WTC11 (cell line): ENCODE measurements around the gene MEGF8. TPM values are rescaled to one million over a fixed set of nuclear protein-coding genes. Genes with fewer than 3 reads are reported as not detected.

ENCODE experiments used
- ATAC-seq: fragments of 200-7000 bp; cut with Tn5 transposase; 2 replicates; pipeline ENCODE4 v1.10.0; 2021; ENCODE audit warnings: mild to moderate bottlenecking, moderate library complexity
- CTCF ChIA-PET: fragments of 300-600 bp; sonication (Branson Sonifier 250); formaldehyde crosslinking; loops from one replicate; lab custom pipeline; 2021; ENCODE audit warnings: antibody characterized with exemption; lab: Charles Lee
- POLR2A ChIA-PET: fragments of 350-600 bp; sonication (Branson Sonifier 250); formaldehyde crosslinking; loops from one replicate; lab custom pipeline; 2021; ENCODE audit warnings: antibody characterized with exemption; lab: Charles Lee
- DNase-seq: peaks from one replicate; pipeline ENCODE4 v3.0.0; 2021; ENCODE audit warnings: low spot score
- H3K27ac Mint-ChIP-seq: 2 replicates; pipeline ENCODE4 v1.8.0; 2021; ENCODE audit warnings: mixed read lengths
- H3K27me3 Mint-ChIP-seq: 2 replicates; pipeline ENCODE4 v1.8.0; 2021; ENCODE audit warnings: low read depth, mild to moderate bottlenecking, moderate library complexity, mixed read lengths
- H3K36me3 Mint-ChIP-seq: 2 replicates; pipeline ENCODE4 v1.8.0; 2021; ENCODE audit warnings: mixed read lengths
- H3K4me1 Mint-ChIP-seq: 2 replicates; pipeline ENCODE4 v1.8.0; 2022; ENCODE audit warnings: mixed read lengths
- H3K4me3 Mint-ChIP-seq: 2 replicates; pipeline ENCODE4 v1.8.0; 2021; ENCODE audit warnings: mild to moderate bottlenecking, moderate library complexity, mixed read lengths
- H3K9me3 Mint-ChIP-seq: 2 replicates; pipeline ENCODE4 v1.8.0; 2021; ENCODE audit warnings: mixed read lengths
- CBFB ChIP-seq: sonication (generic); formaldehyde crosslinking; IDR thresholded peaks from 2 replicates; pipeline ENCODE4 v1.8.1; 2022; ENCODE audit warnings: mild to moderate bottlenecking, low read depth, missing genetic modification reagents
- FOXJ3 ChIP-seq: sonication (generic); formaldehyde crosslinking; IDR thresholded peaks from 2 replicates; pipeline ENCODE4 v1.9.0; 2021; ENCODE audit warnings: missing genetic modification reagents, mild to moderate bottlenecking, borderline replicate concordance
- JAZF1 ChIP-seq: fragments of 250-450 bp; sonication (Bioruptor Pico); IDR thresholded peaks from 2 replicates; pipeline ENCODE4 v1.9.0; 2021; ENCODE audit warnings: moderate library complexity, mild to moderate bottlenecking, inconsistent platforms
- JUN ChIP-seq: sonication (generic); formaldehyde crosslinking; IDR thresholded peaks from 2 replicates; pipeline ENCODE4 v1.8.0; 2023; ENCODE audit warnings: mild to moderate bottlenecking, missing genetic modification reagents
- MXD4 ChIP-seq: fragments of 250-450 bp; sonication (Bioruptor Pico); IDR thresholded peaks from 2 replicates; pipeline ENCODE4 v1.8.0; 2021; ENCODE audit warnings: mild to moderate bottlenecking, moderate library complexity, borderline replicate concordance
- MYBL2 ChIP-seq: sonication (generic); formaldehyde crosslinking; IDR thresholded peaks from 2 replicates; pipeline ENCODE4 v1.8.1; 2023; ENCODE audit warnings: mild to moderate bottlenecking, moderate library complexity, missing genetic modification reagents
- NFE2L1 ChIP-seq: sonication (generic); formaldehyde crosslinking; IDR thresholded peaks from 2 replicates; pipeline ENCODE4 v1.8.1; 2023; ENCODE audit warnings: missing genetic modification reagents
- NFYB ChIP-seq: sonication (generic); formaldehyde crosslinking; conservative IDR thresholded peaks from 2 replicates; pipeline ENCODE4 v1.8.0; 2022; ENCODE audit warnings: low read depth, missing genetic modification reagents
- NR1H2 ChIP-seq: sonication (generic); formaldehyde crosslinking; IDR thresholded peaks from 2 replicates; pipeline ENCODE4 v1.9.0; 2021; ENCODE audit warnings: mild to moderate bottlenecking, moderate library complexity, missing genetic modification reagents
- NR2C2 ChIP-seq: sonication (generic); formaldehyde crosslinking; IDR thresholded peaks from 2 replicates; pipeline ENCODE4 v1.8.0; 2022; ENCODE audit warnings: mild to moderate bottlenecking, missing genetic modification reagents
- NR3C1 ChIP-seq: sonication (generic); formaldehyde crosslinking; conservative IDR thresholded peaks from 2 replicates; pipeline ENCODE4 v1.8.1; 2023; ENCODE audit warnings: low read depth, mild to moderate bottlenecking, missing genetic modification reagents
- RELA ChIP-seq: sonication (generic); formaldehyde crosslinking; IDR thresholded peaks from 2 replicates; pipeline ENCODE4 v1.8.1; 2022; ENCODE audit warnings: missing genetic modification reagents, mild to moderate bottlenecking, borderline replicate concordance
- SP1 ChIP-seq: sonication (generic); formaldehyde crosslinking; conservative IDR thresholded peaks from 2 replicates; pipeline ENCODE4 v1.8.1; 2022; ENCODE audit warnings: missing genetic modification reagents
- TCF7 ChIP-seq: sonication (generic); formaldehyde crosslinking; IDR thresholded peaks from 2 replicates; pipeline ENCODE4 v1.8.0; 2022; ENCODE audit warnings: mild to moderate bottlenecking, low read depth, missing genetic modification reagents, moderate library complexity
- TEAD4 ChIP-seq: sonication (generic); formaldehyde crosslinking; IDR thresholded peaks from 2 replicates; pipeline ENCODE4 v1.8.0; 2022; ENCODE audit warnings: mild to moderate bottlenecking, missing genetic modification reagents
- ZNF219 ChIP-seq: sonication (generic); formaldehyde crosslinking; IDR thresholded peaks from 2 replicates; pipeline ENCODE4 v1.8.0; 2023; ENCODE audit warnings: missing genetic modification reagents, mild to moderate bottlenecking, borderline replicate concordance
- ZNF263 ChIP-seq: sonication (generic); formaldehyde crosslinking; IDR thresholded peaks from 2 replicates; pipeline ENCODE4 v1.8.1; 2022; ENCODE audit warnings: low read depth, mild to moderate bottlenecking, moderate library complexity, missing genetic modification reagents
- ZNF317 ChIP-seq: sonication (generic); formaldehyde crosslinking; IDR thresholded peaks from 2 replicates; pipeline ENCODE4 v1.8.1; 2023; ENCODE audit warnings: low read depth, mild to moderate bottlenecking, moderate library complexity, missing genetic modification reagents, borderline replicate concordance
- ZNF396 ChIP-seq: fragments of 250-450 bp; sonication (Bioruptor Pico); IDR thresholded peaks from 2 replicates; pipeline ENCODE4 v1.8.0; 2021; ENCODE audit warnings: mild to moderate bottlenecking, moderate library complexity, borderline replicate concordance
- total RNA-seq: library from RNA; stranded (reverse); gene quantifications from 3 replicates; pipeline ENCODE4 v1.2.3, GENCODE V29; 2021
- TF ChIP-seq, protein P1 (sequence below): sonication (generic); formaldehyde crosslinking; conservative IDR thresholded peaks from 2 replicates; pipeline ENCODE4 v1.8.1; 2022; ENCODE audit warnings: mild to moderate bottlenecking, missing genetic modification reagents
- TF ChIP-seq, protein P2 (sequence below): fragments of 250-450 bp; sonication (Bioruptor Pico); IDR thresholded peaks from 2 replicates; pipeline ENCODE4 v1.9.0; 2021; ENCODE audit warnings: mild to moderate bottlenecking
- TF ChIP-seq, protein P3 (sequence below): sonication (generic); formaldehyde crosslinking; IDR thresholded peaks from 2 replicates; pipeline ENCODE4 v1.8.1; 2023; ENCODE audit warnings: mild to moderate bottlenecking, missing genetic modification reagents, borderline replicate concordance
- TF ChIP-seq, protein P4 (sequence below): sonication (generic); formaldehyde crosslinking; IDR thresholded peaks from 2 replicates; pipeline ENCODE4 v1.8.1; 2023; ENCODE audit warnings: mild to moderate bottlenecking, missing genetic modification reagents
- TF ChIP-seq, protein P5 (sequence below): fragments of 250-450 bp; sonication (Bioruptor Pico); IDR thresholded peaks from 2 replicates; pipeline ENCODE4 v1.9.0; 2021; ENCODE audit warnings: mild to moderate bottlenecking
- TF ChIP-seq, protein P6 (sequence below): sonication (generic); formaldehyde crosslinking; IDR thresholded peaks from 2 replicates; pipeline ENCODE4 v1.8.1; 2023; ENCODE audit warnings: mild to moderate bottlenecking, missing genetic modification reagents

Gene MEGF8
- total RNA-seq, 1 experiment from 2014 or later: 42.1 TPM

DNA sequence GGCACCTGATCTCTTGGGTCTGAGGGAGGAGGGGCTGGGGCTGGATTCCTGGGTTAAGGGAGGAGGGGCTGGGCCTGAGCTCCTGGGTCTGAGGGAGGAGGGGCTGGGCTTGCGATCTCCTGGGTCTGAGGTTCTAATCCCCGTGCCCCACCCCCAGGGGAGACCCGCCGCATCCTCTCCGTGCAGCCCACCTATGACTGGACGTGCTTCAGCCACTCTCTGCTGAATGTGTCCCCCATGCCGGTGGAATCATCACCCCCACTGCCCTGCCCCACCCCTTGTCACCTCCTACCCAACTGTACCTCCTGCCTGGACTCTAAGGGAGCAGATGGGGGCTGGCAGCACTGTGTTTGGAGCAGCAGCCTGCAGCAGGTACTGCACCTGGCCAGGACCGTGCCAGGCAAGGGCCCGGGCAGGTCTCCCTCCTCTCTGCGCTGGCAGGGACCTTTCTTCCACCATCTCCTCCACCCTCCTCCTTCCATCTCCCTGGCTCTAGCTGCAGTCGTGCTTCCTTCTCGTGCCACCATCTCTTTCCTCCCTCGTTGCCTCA lies 37.5 kb downstream of the MEGF8 start:
- DNase-seq: no peak
- H3K4me1 Mint-ChIP-seq: peaks cover 32% of the 10 kb centered on the region
- H3K4me3 Mint-ChIP-seq: no peak overlapping the region
- H3K27ac Mint-ChIP-seq: no peak overlapping the region; the same call in 1 of the 2 replicates
- TF ChIP-seq RELA: no peak
- TF ChIP-seq JUN (CRISPR knock-in tag): no peak
- TF ChIP-seq NR3C1 (CRISPR knock-in tag): no peak
- no peak for TF ChIP-seq TCF7 (CRISPR knock-in tag)
- no peak for TF ChIP-seq ZNF263 (CRISPR knock-in tag)
- TF ChIP-seq CBFB (CRISPR knock-in tag): no peak
- no peak for TF ChIP-seq ZNF317
- TF ChIP-seq MYBL2 (CRISPR knock-in tag): no peak
- no peak for TF ChIP-seq NR1H2 (CRISPR knock-in tag)
- TF ChIP-seq, protein P1, sequence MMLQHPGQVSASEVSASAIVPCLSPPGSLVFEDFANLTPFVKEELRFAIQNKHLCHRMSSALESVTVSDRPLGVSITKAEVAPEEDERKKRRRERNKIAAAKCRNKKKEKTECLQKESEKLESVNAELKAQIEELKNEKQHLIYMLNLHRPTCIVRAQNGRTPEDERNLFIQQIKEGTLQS (CRISPR knock-in tag): no peak
- TF ChIP-seq, protein P2, sequence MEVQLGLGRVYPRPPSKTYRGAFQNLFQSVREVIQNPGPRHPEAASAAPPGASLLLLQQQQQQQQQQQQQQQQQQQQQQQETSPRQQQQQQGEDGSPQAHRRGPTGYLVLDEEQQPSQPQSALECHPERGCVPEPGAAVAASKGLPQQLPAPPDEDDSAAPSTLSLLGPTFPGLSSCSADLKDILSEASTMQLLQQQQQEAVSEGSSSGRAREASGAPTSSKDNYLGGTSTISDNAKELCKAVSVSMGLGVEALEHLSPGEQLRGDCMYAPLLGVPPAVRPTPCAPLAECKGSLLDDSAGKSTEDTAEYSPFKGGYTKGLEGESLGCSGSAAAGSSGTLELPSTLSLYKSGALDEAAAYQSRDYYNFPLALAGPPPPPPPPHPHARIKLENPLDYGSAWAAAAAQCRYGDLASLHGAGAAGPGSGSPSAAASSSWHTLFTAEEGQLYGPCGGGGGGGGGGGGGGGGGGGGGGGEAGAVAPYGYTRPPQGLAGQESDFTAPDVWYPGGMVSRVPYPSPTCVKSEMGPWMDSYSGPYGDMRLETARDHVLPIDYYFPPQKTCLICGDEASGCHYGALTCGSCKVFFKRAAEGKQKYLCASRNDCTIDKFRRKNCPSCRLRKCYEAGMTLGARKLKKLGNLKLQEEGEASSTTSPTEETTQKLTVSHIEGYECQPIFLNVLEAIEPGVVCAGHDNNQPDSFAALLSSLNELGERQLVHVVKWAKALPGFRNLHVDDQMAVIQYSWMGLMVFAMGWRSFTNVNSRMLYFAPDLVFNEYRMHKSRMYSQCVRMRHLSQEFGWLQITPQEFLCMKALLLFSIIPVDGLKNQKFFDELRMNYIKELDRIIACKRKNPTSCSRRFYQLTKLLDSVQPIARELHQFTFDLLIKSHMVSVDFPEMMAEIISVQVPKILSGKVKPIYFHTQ: no peak
- TF ChIP-seq, protein P3, sequence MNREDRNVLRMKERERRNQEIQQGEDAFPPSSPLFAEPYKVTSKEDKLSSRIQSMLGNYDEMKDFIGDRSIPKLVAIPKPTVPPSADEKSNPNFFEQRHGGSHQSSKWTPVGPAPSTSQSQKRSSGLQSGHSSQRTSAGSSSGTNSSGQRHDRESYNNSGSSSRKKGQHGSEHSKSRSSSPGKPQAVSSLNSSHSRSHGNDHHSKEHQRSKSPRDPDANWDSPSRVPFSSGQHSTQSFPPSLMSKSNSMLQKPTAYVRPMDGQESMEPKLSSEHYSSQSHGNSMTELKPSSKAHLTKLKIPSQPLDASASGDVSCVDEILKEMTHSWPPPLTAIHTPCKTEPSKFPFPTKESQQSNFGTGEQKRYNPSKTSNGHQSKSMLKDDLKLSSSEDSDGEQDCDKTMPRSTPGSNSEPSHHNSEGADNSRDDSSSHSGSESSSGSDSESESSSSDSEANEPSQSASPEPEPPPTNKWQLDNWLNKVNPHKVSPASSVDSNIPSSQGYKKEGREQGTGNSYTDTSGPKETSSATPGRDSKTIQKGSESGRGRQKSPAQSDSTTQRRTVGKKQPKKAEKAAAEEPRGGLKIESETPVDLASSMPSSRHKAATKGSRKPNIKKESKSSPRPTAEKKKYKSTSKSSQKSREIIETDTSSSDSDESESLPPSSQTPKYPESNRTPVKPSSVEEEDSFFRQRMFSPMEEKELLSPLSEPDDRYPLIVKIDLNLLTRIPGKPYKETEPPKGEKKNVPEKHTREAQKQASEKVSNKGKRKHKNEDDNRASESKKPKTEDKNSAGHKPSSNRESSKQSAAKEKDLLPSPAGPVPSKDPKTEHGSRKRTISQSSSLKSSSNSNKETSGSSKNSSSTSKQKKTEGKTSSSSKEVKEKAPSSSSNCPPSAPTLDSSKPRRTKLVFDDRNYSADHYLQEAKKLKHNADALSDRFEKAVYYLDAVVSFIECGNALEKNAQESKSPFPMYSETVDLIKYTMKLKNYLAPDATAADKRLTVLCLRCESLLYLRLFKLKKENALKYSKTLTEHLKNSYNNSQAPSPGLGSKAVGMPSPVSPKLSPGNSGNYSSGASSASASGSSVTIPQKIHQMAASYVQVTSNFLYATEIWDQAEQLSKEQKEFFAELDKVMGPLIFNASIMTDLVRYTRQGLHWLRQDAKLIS (CRISPR knock-in tag): no peak
- TF ChIP-seq NR2C2 (CRISPR knock-in tag): no peak
- no peak for TF ChIP-seq JAZF1 (CRISPR knock-in tag)
- no peak for TF ChIP-seq ZNF396
- no peak for TF ChIP-seq FOXJ3
- TF ChIP-seq SP1 (CRISPR knock-in tag): no peak
- POLR2A ChIA-PET: no interaction called here
- CTCF ChIA-PET: interaction anchor here (1.0 kb wide), 1 partner anchor 19 kb away, joined by 3 read pairs; no protein-coding TSS in a partner anchor
- no peaks in the 10 kb centered on the region for H3K27me3 Mint-ChIP-seq
- peaks cover 16% of the 10 kb centered on the region for H3K9me3 Mint-ChIP-seq
- peaks cover 41% of the 10 kb centered on the region for H3K36me3 Mint-ChIP-seq
- no peak for ATAC-seq

DNA sequence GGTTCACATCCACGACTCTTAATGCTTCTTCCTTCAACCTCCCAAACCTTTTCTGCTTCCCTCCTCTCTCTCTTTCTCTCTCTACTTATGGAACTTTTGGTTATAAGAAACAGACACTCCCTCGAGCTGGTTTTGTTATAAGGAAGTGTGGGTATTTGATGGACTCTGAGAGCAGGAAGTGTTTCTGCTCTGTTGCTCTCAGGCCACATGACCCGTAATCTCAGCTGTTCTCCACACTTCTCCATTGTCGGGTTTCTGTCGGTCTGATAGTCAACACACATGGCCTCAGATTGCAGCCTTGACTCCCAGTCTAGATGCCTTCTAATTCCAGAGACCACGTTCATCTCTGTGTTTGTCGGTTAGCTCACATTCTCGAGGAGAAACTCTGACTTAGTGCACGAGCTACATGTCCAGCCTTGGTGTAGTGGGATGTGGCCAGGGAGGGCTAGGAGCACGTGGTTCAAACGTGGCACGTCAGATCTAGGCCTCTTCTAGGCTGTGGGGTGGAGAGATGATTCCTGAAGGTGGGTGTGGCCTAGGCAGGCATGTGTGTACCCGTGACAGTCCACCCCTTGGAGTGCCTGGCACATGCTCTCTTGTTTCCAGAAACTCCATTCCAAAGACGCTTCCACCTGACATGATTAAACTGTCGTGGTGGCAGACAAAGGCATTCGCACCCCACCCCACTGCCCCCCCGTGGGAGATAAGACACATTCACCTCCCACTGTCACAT lies 38.3 kb downstream of the MEGF8 start:
- no peak for ATAC-seq
- CTCF ChIA-PET: interaction anchor here (1.0 kb wide), 1 partner anchor 20 kb away, joined by 3 read pairs; no protein-coding TSS in a partner anchor
- POLR2A ChIA-PET: no interaction called here
- TF ChIP-seq TEAD4 (CRISPR knock-in tag): no peak
- TF ChIP-seq, protein P4, sequence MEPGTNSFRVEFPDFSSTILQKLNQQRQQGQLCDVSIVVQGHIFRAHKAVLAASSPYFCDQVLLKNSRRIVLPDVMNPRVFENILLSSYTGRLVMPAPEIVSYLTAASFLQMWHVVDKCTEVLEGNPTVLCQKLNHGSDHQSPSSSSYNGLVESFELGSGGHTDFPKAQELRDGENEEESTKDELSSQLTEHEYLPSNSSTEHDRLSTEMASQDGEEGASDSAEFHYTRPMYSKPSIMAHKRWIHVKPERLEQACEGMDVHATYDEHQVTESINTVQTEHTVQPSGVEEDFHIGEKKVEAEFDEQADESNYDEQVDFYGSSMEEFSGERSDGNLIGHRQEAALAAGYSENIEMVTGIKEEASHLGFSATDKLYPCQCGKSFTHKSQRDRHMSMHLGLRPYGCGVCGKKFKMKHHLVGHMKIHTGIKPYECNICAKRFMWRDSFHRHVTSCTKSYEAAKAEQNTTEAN: no peak
- no peak for TF ChIP-seq NFYB (CRISPR knock-in tag)
- TF ChIP-seq, protein P5, sequence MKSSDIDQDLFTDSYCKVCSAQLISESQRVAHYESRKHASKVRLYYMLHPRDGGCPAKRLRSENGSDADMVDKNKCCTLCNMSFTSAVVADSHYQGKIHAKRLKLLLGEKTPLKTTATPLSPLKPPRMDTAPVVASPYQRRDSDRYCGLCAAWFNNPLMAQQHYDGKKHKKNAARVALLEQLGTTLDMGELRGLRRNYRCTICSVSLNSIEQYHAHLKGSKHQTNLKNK (CRISPR knock-in tag): no peak
- no peak for TF ChIP-seq ZNF263 (CRISPR knock-in tag)
- TF ChIP-seq, protein P6, sequence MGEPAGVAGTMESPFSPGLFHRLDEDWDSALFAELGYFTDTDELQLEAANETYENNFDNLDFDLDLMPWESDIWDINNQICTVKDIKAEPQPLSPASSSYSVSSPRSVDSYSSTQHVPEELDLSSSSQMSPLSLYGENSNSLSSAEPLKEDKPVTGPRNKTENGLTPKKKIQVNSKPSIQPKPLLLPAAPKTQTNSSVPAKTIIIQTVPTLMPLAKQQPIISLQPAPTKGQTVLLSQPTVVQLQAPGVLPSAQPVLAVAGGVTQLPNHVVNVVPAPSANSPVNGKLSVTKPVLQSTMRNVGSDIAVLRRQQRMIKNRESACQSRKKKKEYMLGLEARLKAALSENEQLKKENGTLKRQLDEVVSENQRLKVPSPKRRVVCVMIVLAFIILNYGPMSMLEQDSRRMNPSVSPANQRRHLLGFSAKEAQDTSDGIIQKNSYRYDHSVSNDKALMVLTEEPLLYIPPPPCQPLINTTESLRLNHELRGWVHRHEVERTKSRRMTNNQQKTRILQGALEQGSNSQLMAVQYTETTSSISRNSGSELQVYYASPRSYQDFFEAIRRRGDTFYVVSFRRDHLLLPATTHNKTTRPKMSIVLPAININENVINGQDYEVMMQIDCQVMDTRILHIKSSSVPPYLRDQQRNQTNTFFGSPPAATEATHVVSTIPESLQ (CRISPR knock-in tag): no peak
- TF ChIP-seq NFE2L1 (CRISPR knock-in tag): no peak
- no peak for TF ChIP-seq NR2C2 (CRISPR knock-in tag)
- no peak for TF ChIP-seq MXD4 (CRISPR knock-in tag)
- TF ChIP-seq SP1 (CRISPR knock-in tag): no peak
- TF ChIP-seq ZNF219 (CRISPR knock-in tag): no peak

More for the DNA sequence above, 38.3 kb downstream of the MEGF8 start:
- Mint-ChIP-seq H3K36me3 (peaks cover 39% of the 10 kb centered on the region), H3K27me3 (no peaks in the 10 kb centered on the region), H3K9me3 (peaks cover 16% of the 10 kb centered on the region), H3K27ac (no peak overlapping the region), H3K4me1 (peaks cover 41% of the 10 kb centered on the region), H3K4me3 (no peak overlapping the region)
- no peak for DNase-seq
